A375 (cell line): Measurements from ENCODE around the gene AADACL2. TPM values are rescaled to one million over a fixed set of nuclear protein-coding genes. Genes with fewer than 3 reads are reported as not detected.

ENCODE experiments used
- total RNA-seq: library from RNA; depleted of rRNA; stranded (reverse); fragments of >200 nt; shearing (Covaris generic); gene quantifications from 2 replicates; pipeline ENCODE4 v1.2.3, GENCODE V29; 2014; rRNA removed

Gene AADACL2, protein sequence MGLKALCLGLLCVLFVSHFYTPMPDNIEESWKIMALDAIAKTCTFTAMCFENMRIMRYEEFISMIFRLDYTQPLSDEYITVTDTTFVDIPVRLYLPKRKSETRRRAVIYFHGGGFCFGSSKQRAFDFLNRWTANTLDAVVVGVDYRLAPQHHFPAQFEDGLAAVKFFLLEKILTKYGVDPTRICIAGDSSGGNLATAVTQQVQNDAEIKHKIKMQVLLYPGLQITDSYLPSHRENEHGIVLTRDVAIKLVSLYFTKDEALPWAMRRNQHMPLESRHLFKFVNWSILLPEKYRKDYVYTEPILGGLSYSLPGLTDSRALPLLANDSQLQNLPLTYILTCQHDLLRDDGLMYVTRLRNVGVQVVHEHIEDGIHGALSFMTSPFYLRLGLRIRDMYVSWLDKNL
- not detected in 2 replicates for total RNA-seq

DNA sequence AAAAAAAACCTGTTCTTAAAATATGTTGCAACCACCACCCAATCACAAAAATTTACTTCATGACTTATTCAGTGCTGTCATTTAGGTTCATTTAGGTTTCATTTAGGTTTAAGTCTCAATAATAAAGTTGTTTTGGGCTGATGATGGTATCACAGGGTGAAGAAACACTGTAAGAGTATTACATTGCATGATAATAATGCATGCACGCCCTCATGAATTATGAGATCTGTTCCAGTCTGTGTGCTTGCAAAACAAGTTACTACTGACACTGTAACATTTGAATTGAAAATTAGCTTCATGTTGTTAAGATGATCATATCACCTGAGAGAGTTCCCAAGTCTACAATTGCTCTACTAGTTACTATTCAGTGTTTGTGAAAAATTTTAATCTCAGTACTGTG is at the start of gene AADACL2:
Gene AADACL2 (plus strand): TSS at position 315 of the 400 bp plus-strand sequence. CDS start 109 bp downstream, outside the sequence.

Other genes starting within 250 kb of the AADACL2 start
- not detected in 2 replicates for gene AADAC, start 80.2 kb downstream of the AADACL2 start, total RNA-seq
- not detected in 2 replicates for gene SUCNR1, start 139.7 kb downstream of the AADACL2 start, total RNA-seq